IMR-90 (cell line): ENCODE results near the gene AP3M1. TPM values are rescaled to one million over a fixed set of nuclear protein-coding genes. Genes with fewer than 3 reads are reported as not detected.
"Not testable (repeated sequence)": the region's sequence is repeated elsewhere in the genome, so short reads cannot be mapped to it uniquely, and the experiment has no call there.

Experiments used
- ATAC-seq: fragments of 200-7000 bp; cut with Tn5 transposase; 2 replicates; pipeline ENCODE4 v1.9.1; 2020; ENCODE audit warnings: low read depth, mild to moderate bottlenecking, moderate library complexity
- BruUV-seq: library from RNA; stranded (reverse); fragments of 400-500 nt; replicated peaks from 2 replicates; lab custom pipeline; 2021; lab: Mats Ljungman, UMichigan
- CTCF ChIA-PET: fragments of 300-600 bp; formaldehyde crosslinking; extraction: SDS; loops from one replicate; lab custom pipeline; 2021; ENCODE audit warnings: antibody characterized with exemption; lab: Yijun Ruan, JAX
- POLR2A ChIA-PET: fragments of 300-600 bp; sonication (Branson Sonifier 250); formaldehyde crosslinking; loops from one replicate; lab custom pipeline; 2022; ENCODE audit warnings: antibody characterized with exemption; ENCODE audit not compliant: unreplicated experiment; lab: Charles Lee
- DNase-seq: peaks from one replicate; pipeline ENCODE4 v3.0.0; 2013
- H2AFZ ChIP-seq: replicated peaks from 2 replicates; pipeline ENCODE3; 2013; ENCODE audit warnings: low read length, mild to moderate bottlenecking; ENCODE audit not compliant: poor library complexity
- H2AK5ac ChIP-seq: 2 replicates; pipeline ENCODE4 v1.6.1; 2013; ENCODE audit warnings: low read depth, low read length, inconsistent platforms
- H2AK9ac ChIP-seq: replicated peaks from 2 replicates; pipeline ENCODE3; 2013; ENCODE audit warnings: mild to moderate bottlenecking, low read depth, low read length, moderate library complexity; ENCODE audit not compliant: poor library complexity
- H2BK120ac ChIP-seq: 2 replicates; pipeline ENCODE4 v1.6.1; 2013; ENCODE audit warnings: low read depth, low read length, inconsistent platforms
- H2BK15ac ChIP-seq: 3 replicates; pipeline ENCODE4 v1.6.1; 2013; ENCODE audit warnings: low read depth, low read length, inconsistent platforms
- H2BK20ac ChIP-seq: 2 replicates; pipeline ENCODE4 v1.6.1; 2013; ENCODE audit warnings: low read depth, mild to moderate bottlenecking, inconsistent platforms, low read length, moderate library complexity
- H2BK5ac ChIP-seq: 2 replicates; pipeline ENCODE4 v1.6.1; 2013; ENCODE audit warnings: mild to moderate bottlenecking, low read depth, low read length, inconsistent platforms; ENCODE audit not compliant: poor library complexity, severe bottlenecking
- H3K14ac ChIP-seq: replicated peaks from 2 replicates; pipeline ENCODE4 v1.6.1; 2013; ENCODE audit warnings: low read depth, low read length, inconsistent platforms
- H3K18ac ChIP-seq: 2 replicates; pipeline ENCODE4 v1.6.1; 2013; ENCODE audit warnings: low read depth, low read length, control low read depth
- H3K23ac ChIP-seq: 2 replicates; pipeline ENCODE4 v1.6.1; 2013; ENCODE audit warnings: low read depth, low read length, inconsistent platforms
- H3K27ac ChIP-seq: 2 replicates; pipeline ENCODE4 v1.5.1; 2013; ENCODE audit warnings: mild to moderate bottlenecking, control low read depth, low read length; ENCODE audit not compliant: insufficient read depth
- H3K27me3 ChIP-seq: 2 replicates; pipeline ENCODE4 v1.6.1; 2013; ENCODE audit warnings: low read length; ENCODE audit not compliant: control insufficient read depth, insufficient read depth
- H3K36me3 ChIP-seq: 2 replicates; pipeline ENCODE4 v1.6.1; 2013; ENCODE audit warnings: low read length, mixed read lengths; ENCODE audit not compliant: control insufficient read depth, insufficient read depth
- H3K4ac ChIP-seq: 2 replicates; pipeline ENCODE4 v1.6.1; 2013; ENCODE audit warnings: low read depth, low read length, inconsistent platforms
- H3K4me1 ChIP-seq: 2 replicates; pipeline ENCODE4 v1.6.1; 2013; ENCODE audit warnings: low read length, mixed read lengths; ENCODE audit not compliant: control insufficient read depth, insufficient read depth
- H3K4me2 ChIP-seq: 2 replicates; pipeline ENCODE4 v1.6.1; 2013; ENCODE audit warnings: low read depth, mild to moderate bottlenecking, control low read depth, low read length, moderate library complexity
- H3K4me3 ChIP-seq: 2 replicates; pipeline ENCODE4 v1.5.1; 2013; ENCODE audit warnings: low read depth, mild to moderate bottlenecking, control low read depth, low read length, moderate library complexity; ENCODE audit not compliant: insufficient read depth
- H3K56ac ChIP-seq: 2 replicates; pipeline ENCODE4 v1.6.1; 2013; ENCODE audit warnings: low read length, inconsistent platforms; ENCODE audit not compliant: insufficient read depth; ENCODE audit errors: extremely low read depth
- H3K79me1 ChIP-seq, 2 experiments: 2 replicates each; pipeline ENCODE4 v1.6.1; 2013; ENCODE audit warnings: low read length in 2 of 2, inconsistent platforms in 1 of 2, low read depth in 1 of 2
- H3K9ac ChIP-seq: 2 replicates; pipeline ENCODE4 v1.6.1; 2013; ENCODE audit warnings: low read depth, low read length, control low read depth
- H3K9me1 ChIP-seq: 2 replicates; pipeline ENCODE4 v1.6.1; 2013; ENCODE audit warnings: low read length, inconsistent platforms; ENCODE audit not compliant: insufficient read depth
- H3K9me3 ChIP-seq: 2 replicates; pipeline ENCODE4 v1.6.1; 2013; ENCODE audit warnings: low read length; ENCODE audit not compliant: control insufficient read depth, insufficient read depth
- H4K20me1 ChIP-seq: 2 replicates; pipeline ENCODE4 v1.6.1; 2013; ENCODE audit warnings: low read length, inconsistent platforms; ENCODE audit not compliant: insufficient read depth
- H4K5ac ChIP-seq: 2 replicates; pipeline ENCODE4 v1.6.1; 2013; ENCODE audit warnings: mild to moderate bottlenecking, low read depth, low read length, control low read depth
- H4K8ac ChIP-seq, 2 experiments: 2 replicates each; pipeline ENCODE4 v1.6.1; 2013; ENCODE audit warnings: low read depth in 2 of 2, low read length in 2 of 2, control low read depth in 1 of 2, inconsistent platforms in 1 of 2
- H4K91ac ChIP-seq: 2 replicates; pipeline ENCODE4 v1.6.1; 2013; ENCODE audit warnings: low read depth, low read length, inconsistent platforms; ENCODE audit not compliant: insufficient read depth
- MAFK ChIP-seq: IDR thresholded peaks from 2 replicates; pipeline ENCODE4 v1.6.1; 2012; ENCODE audit warnings: low read depth, low read length, improper control_type of control experiment
- WGBS, 2 experiments: methylation state at CpG; one replicate each; pipeline versions ENCODE4 v1.1.5 to v1.1.7; 2013; ENCODE audit warnings: missing lambda C conversion rate in 2 of 2; ENCODE audit not compliant: insufficient read length in 1 of 2; ENCODE audit errors: extremely low coverage in 2 of 2; 5-methylcytosine and 5-hydroxymethylcytosine counted together
- dilution Hi-C: fragments of 300-500 bp; cut with HindIII; formaldehyde crosslinking; loops from one replicate; pipeline ENCODE4 v1.14.3; 2018; ENCODE audit warnings: low sequenced_read_pairs; ENCODE audit not compliant: unreplicated experiment
- in situ Hi-C: fragments of 300-500 bp; cut with MboI; formaldehyde crosslinking; loops from 3 replicates; pipeline ENCODE4 v1.14.3; 2019; ENCODE audit warnings: low sequenced_read_pairs, inconsistent platforms, mixed read lengths
- intact Hi-C: fragments of 100-400 bp; cut with micrococcal nuclease; formaldehyde crosslinking; loops from 2 replicates; pipeline ENCODE4 v1.10.0; 2022
- polyA plus RNA-seq, 3 experiments: library from polyadenylated mRNA; depleted of rRNA; stranded (reverse); fragments of >200 nt; gene quantifications; 2 replicates each; pipeline ENCODE4 v1.2.3, GENCODE V29; 2012; ENCODE audit warnings: low replicate concordance in 1 of 3
- total RNA-seq: library from RNA; depleted of rRNA; stranded (reverse); fragments of >200 nt; gene quantifications from 2 replicates; pipeline ENCODE4 v1.2.3, GENCODE V29; 2012
- TF ChIP-seq, protein P1 (sequence below): conservative IDR thresholded peaks from 2 replicates; pipeline ENCODE4 v1.5.1; 2012; ENCODE audit warnings: mild to moderate bottlenecking, low read depth, low read length, improper control_type of control experiment

Gene AP3M1
- total and polyA plus RNA-seq, 2 of the 4 experiments (the other 2 are of a cell fraction) = 26.6 to 46.4 TPM

GRCh38 chr10:74139981-74140380 lies 10.6 kb downstream of the AP3M1 start:
- in situ Hi-C loops (loop anchor here (5.0 kb wide), 1 partner anchor 92 kb away; no protein-coding TSS in a partner anchor), intact Hi-C loops (loop anchor here (10.0 kb wide), 1 partner anchor 1095 kb away; the partner anchor contains the start of gene COMTD1), dilution Hi-C loops (no loop called here)
- WGBS, 2 experiments = 98% methylated on average over 13 of the region's 18 CpGs; no CpG with 5 or more reads in 1 of the 2 experiments
- BruUV-seq = no TSS peak
- CTCF ChIA-PET = no interaction called here
- Histone ChIP-seq H3K14ac (no peak overlapping the region), H3K4ac (no peak overlapping the region), H4K91ac (no peak overlapping the region), H4K20me1 (peaks cover 24% of the 10 kb centered on the region), H3K9me1 (no peaks in the 10 kb centered on the region), H3K23ac (no peak overlapping the region), H3K79me1 (peaks cover 21 to 44% of the 10 kb centered on the region in 2 experiments), H3K36me3 (peaks cover 10% of the 10 kb centered on the region), H2BK120ac (no peak overlapping the region), H3K27ac (no peak overlapping the region), H2BK20ac (no peak overlapping the region), H3K18ac (no peak overlapping the region), H3K9ac (no peak overlapping the region), H4K5ac (no peak overlapping the region), H3K27me3 (no peaks in the 10 kb centered on the region), H2AK9ac (no peak overlapping the region), H3K9me3 (no peaks in the 10 kb centered on the region), H4K8ac (no peak overlapping the region), H3K56ac (no peak overlapping the region), H3K4me2 (no peak overlapping the region), H2BK5ac (no peak overlapping the region), H3K4me3 (no peak overlapping the region), H2AFZ (no peak overlapping the region), H3K4me1 (peaks cover 1% of the 10 kb centered on the region), H2BK15ac (no peak overlapping the region), H2AK5ac (no peak overlapping the region)
- TF ChIP-seq, protein P1, sequence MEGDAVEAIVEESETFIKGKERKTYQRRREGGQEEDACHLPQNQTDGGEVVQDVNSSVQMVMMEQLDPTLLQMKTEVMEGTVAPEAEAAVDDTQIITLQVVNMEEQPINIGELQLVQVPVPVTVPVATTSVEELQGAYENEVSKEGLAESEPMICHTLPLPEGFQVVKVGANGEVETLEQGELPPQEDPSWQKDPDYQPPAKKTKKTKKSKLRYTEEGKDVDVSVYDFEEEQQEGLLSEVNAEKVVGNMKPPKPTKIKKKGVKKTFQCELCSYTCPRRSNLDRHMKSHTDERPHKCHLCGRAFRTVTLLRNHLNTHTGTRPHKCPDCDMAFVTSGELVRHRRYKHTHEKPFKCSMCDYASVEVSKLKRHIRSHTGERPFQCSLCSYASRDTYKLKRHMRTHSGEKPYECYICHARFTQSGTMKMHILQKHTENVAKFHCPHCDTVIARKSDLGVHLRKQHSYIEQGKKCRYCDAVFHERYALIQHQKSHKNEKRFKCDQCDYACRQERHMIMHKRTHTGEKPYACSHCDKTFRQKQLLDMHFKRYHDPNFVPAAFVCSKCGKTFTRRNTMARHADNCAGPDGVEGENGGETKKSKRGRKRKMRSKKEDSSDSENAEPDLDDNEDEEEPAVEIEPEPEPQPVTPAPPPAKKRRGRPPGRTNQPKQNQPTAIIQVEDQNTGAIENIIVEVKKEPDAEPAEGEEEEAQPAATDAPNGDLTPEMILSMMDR = no peak
- no peak for TF ChIP-seq MAFK
- no peak for ATAC-seq
- DNase-seq = no peak
- POLR2A ChIA-PET = interaction anchor here (0.7 kb wide), 1 partner anchor 1005 kb away, joined by 3 read pairs; no protein-coding TSS in a partner anchor

DNA sequence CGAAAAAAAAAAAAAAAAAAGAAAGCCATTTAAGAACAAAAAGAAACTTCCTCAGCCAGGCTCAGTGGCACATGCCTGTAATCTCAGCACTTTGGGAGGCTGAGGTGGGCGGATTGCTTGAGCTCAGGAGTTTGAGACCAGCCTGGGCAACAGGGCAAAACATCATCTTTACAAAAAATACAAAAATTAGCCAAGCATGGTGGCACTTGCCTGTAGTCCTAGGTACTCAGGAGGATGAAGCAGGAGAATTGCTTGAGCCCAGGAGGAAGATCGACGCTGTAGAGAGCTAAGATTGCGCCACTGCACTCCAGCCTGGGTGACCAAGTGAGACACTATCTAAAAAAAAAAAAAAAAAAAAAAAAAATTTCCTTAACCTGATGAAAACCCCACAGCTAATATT lies 12.0 kb downstream of the AP3M1 start:
- H3K27me3 ChIP-seq, H2BK5ac ChIP-seq, H4K91ac ChIP-seq, H3K27ac ChIP-seq, intact Hi-C loops, POLR2A ChIA-PET, H3K18ac ChIP-seq, H3K4me1 ChIP-seq, H3K4me2 ChIP-seq, CTCF ChIA-PET, H2AFZ ChIP-seq, H2BK20ac ChIP-seq, ATAC-seq, H3K9ac ChIP-seq, H2BK15ac ChIP-seq, BruUV-seq, H3K9me1 ChIP-seq, DNase-seq, H4K5ac ChIP-seq, H3K14ac ChIP-seq, H3K4me3 ChIP-seq, H3K56ac ChIP-seq, H2AK9ac ChIP-seq, H4K8ac ChIP-seq, H2BK120ac ChIP-seq, H2AK5ac ChIP-seq, in situ Hi-C loops, dilution Hi-C loops, H3K4ac ChIP-seq, H3K23ac ChIP-seq, H3K9me3 ChIP-seq: not testable (repeated sequence)
- Histone ChIP-seq H3K36me3 (peaks cover 15% of the 10 kb centered on the region), H3K79me1 (peaks cover 18 to 33% of the 10 kb centered on the region in 2 experiments), H4K20me1 (peaks cover 12% of the 10 kb centered on the region)
- no CpG with 5 or more reads among the region's 5 CpGs for WGBS, 2 experiments
